Adrenal gland (tissue), 12 donors: ENCODE data around the gene CDH16. TPM values are rescaled to one million over a fixed set of nuclear protein-coding genes. Genes with fewer than 3 reads are reported as not detected.

Source experiments
- DNase-seq, 7 donors: peaks; one replicate each; pipeline ENCODE4 v3.0.0-alpha.2; 2019 to 2020
- H3K27ac ChIP-seq, 5 donors: fragments of 200-600 bp; sonication (generic) in 4 of 5; 1 replicate in 3 of 5; 2 replicates in 2 of 5; pipeline versions ENCODE4 v1.5.1 to v1.8.0; 2016 to 2020; ENCODE audit warnings: mild to moderate bottlenecking in 1 of 5
- H3K27me3 ChIP-seq: fragments of 200-600 bp; 2 replicates; pipeline ENCODE4 v1.8.0; 2021
- H3K36me3 ChIP-seq, 2 donors: fragments of 200-600 bp; replicated peaks in 1 of 2; 1 replicate in 1 of 2; 2 replicates in 1 of 2; pipeline versions ENCODE4 v1.5.1 to v1.8.0; 2018 to 2022
- H3K4me1 ChIP-seq, 2 donors: fragments of 200-600 bp; replicated peaks in 1 of 2; 1 replicate in 1 of 2; 2 replicates in 1 of 2; pipeline versions ENCODE4 v1.5.1 to v1.8.0; 2018 to 2021
- H3K4me3 ChIP-seq, 4 donors: fragments of 200-600 bp; sonication (generic) in 3 of 4; one replicate each; pipeline ENCODE4 v1.5.1; 2016 to 2018
- H3K9me3 ChIP-seq, 3 donors: fragments of 200-600 bp; sonication (generic) in 1 of 3; replicated peaks in 1 of 3; 1 replicate in 2 of 3; 2 replicates in 1 of 3; pipeline versions ENCODE4 v1.5.1 to v1.8.0; 2016 to 2021
- POLR2A ChIP-seq, 2 donors: fragments of 450-650 bp; IDR thresholded peaks; one replicate each; pipeline ENCODE4 v1.6.1; 2017; ENCODE audit warnings: antibody characterized with exemption in 2 of 2, mild to moderate bottlenecking in 2 of 2, moderate library complexity in 1 of 2
- WGBS, 4 donors: extraction: QIAGEN DNeasy Blood & Tissue Kit in 2 of 4; methylation state at CpG; one replicate each; pipeline versions ENCODE4 v1.1.5 to v1.1.7; 2013 to 2017; 5-methylcytosine and 5-hydroxymethylcytosine counted together
- intact Hi-C, 2 donors: fragments of 100-400 bp; cut with DNase I; formaldehyde crosslinking; loops; one replicate each; pipeline versions ENCODE4 v1.14.1 to v1.15.0; 2022 to 2023
- polyA plus RNA-seq, 3 donors: library from polyadenylated mRNA; stranded (reverse); fragments of 200-250 nt in 2 of 3; fragments of 350-450 nt in 1 of 3; fragmentation: Illumina TruSeq in 1 of 3; extraction: RNeasy Lipid Tissue Mini Kit (QIAGEN cat#74804) in 1 of 3; gene quantifications; one replicate each; pipeline ENCODE4 v1.2.3, GENCODE V29; 2013 to 2014
- total RNA-seq, 9 donors: library from RNA; depleted of rRNA in 4 of 9; stranded (reverse); fragments of >200 nt in 4 of 9; fragments of 120-200 nt in 1 of 9; fragmentation: NEBNext Ultra II Directional in 1 of 9; extraction: Animal tissue kit (Norgen Biotek cat#: 25700) in 1 of 9; gene quantifications; one replicate each; pipeline versions ENCODE4 v1.1.0 to v1.2.4, GENCODE V29; 2013 to 2023
- TF ChIP-seq, protein P1 (sequence below), 6 experiments: fragments of 450-650 bp in 4 of 6; fragments of 200-600 bp in 2 of 6; sonication (generic) in 1 of 6; IDR thresholded peaks; 1 replicate in 5 of 6; 2 replicates in 1 of 6; pipeline versions ENCODE4 v1.5.1 to v1.8.0; 2016 to 2021; ENCODE audit warnings: antibody characterized with exemption in 6 of 6, mild to moderate bottlenecking in 2 of 6, moderate library complexity in 1 of 6
- donor health status: healthy with polysubstance abuse.
- donor health status: Bipolar disorder and iron deficiency.
- donor health status: DM: yes; HTN: yes; CAD: no.
- donor health status: DM: no; HTN: no; CAD: no.
- donor health status: DM: no; HTN: no; CAD: no.
- donor health status: DM: yes; HTN: yes; CAD: no.

The CDH16 gene
- total and polyA plus RNA-seq, 12 donors = 0.69 TPM; not detected in 11

DNA sequence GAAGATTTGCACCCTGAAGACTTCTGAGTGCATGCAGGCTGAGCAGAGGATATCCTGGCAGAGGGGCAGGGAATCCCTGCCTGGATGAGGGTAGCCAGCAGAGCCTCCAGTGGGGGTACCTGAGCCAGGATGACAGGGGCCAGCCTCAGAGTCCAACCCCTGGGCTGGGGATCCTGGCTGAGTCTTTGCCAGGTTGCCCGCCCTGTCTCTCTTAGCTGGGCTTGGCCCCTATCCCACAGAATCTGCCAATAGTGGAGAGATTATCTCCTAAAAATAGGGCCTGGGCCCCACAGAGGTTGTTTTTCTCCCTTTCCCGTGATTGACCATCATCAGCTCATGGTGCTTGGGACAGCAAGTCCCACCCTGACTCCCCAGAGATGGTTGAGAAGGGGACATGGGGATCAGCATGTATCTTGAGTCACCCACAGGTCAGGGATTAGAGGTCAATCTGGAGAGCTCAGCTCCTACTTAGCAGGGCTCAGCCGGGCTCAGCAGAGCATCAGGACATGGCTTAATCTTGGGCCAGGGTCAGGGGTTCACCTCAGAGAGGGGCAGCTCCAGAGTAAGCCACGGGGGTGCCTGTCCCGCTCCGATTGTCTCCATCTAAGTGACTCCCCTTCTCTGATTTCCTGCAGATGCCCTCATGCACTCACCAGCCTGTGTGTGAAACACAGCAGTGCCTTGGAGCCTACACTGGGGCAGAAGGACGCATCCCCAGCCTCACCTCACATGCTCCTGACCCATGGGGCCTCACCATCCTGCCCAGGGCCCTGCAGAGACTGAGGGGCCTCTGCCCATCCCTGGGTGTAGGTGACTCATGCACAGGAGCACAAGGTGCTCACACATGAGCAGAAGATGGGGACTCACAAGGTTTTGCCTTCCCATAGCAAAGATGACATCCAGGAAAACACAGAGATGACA is 11.5 kb downstream of the CDH16 start:
- intact Hi-C loops = no loop called here
- no peaks in the 10 kb centered on the region for H3K36me3 ChIP-seq
- no peak overlapping the region for H3K27ac ChIP-seq
- H3K4me3 ChIP-seq = no peak overlapping the region
- H3K27me3 ChIP-seq = no peaks in the 10 kb centered on the region
- no peaks in the 10 kb centered on the region for H3K9me3 ChIP-seq
- peaks cover 0 to 10% of the 10 kb centered on the region in 2 donors for H3K4me1 ChIP-seq
- DNase-seq = no peak
- TF ChIP-seq, protein P1, sequence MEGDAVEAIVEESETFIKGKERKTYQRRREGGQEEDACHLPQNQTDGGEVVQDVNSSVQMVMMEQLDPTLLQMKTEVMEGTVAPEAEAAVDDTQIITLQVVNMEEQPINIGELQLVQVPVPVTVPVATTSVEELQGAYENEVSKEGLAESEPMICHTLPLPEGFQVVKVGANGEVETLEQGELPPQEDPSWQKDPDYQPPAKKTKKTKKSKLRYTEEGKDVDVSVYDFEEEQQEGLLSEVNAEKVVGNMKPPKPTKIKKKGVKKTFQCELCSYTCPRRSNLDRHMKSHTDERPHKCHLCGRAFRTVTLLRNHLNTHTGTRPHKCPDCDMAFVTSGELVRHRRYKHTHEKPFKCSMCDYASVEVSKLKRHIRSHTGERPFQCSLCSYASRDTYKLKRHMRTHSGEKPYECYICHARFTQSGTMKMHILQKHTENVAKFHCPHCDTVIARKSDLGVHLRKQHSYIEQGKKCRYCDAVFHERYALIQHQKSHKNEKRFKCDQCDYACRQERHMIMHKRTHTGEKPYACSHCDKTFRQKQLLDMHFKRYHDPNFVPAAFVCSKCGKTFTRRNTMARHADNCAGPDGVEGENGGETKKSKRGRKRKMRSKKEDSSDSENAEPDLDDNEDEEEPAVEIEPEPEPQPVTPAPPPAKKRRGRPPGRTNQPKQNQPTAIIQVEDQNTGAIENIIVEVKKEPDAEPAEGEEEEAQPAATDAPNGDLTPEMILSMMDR (IDR thresholded peaks at IDR 0.05) = no peak
- no peak for TF ChIP-seq POLR2A (IDR thresholded peaks at IDR 0.05)
- 74 to 83% (median 82%) methylated on average over 2 to 7 of the region's 7 CpGs for WGBS, 4 donors

DNA sequence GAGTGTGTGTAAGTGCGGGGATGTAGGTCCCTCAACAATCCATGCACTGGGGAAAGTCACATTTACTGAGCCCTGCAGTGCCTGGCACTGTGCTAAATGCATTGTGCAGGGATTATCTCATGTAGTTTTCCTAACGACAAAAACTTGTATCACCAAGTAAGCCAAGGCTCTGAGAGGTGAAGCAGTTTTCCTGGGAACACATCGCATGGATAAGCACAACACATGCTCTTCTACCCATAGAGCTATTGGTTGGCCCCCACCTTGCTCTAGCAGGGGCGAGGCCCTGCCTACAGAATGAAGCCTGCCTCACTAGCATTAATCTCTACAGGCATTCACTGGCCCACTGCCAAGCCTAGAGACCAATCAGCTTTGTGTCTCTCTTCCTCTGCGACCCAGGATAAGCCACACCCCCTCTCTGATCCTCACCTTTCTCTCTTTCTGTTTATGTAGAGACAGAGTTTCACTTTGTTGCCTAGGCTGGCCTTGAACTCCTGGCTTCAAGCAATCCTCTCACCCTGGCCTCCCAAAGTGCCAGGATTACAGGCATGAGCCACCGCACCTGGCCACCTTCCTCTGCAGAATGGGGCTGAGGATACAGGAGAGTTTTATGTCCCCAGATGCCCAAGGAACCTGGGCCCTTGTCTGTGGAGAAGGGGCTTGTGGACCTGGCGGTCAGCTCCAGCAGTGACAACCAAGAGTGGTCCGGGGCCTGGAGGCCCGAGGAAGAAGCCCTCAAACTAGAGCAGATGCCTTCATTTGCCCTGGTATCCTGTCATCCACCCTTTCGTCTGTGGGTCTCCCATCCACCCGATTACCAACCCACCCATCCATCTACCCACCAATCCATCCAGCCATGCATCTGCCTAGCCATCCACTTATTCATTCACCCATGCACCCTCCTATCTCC is 12.8 kb downstream of the CDH16 start:
- no peak overlapping the region for H3K27ac ChIP-seq
- H3K27me3 ChIP-seq = no peaks in the 10 kb centered on the region
- no peak for TF ChIP-seq POLR2A (IDR thresholded peaks at IDR 0.05)
- TF ChIP-seq, protein P1 (IDR thresholded peaks at IDR 0.05) = no peak
- no peak overlapping the region for H3K4me3 ChIP-seq
- H3K36me3 ChIP-seq = no peaks in the 10 kb centered on the region
- intact Hi-C loops = no loop called here
- DNase-seq = peak in 5 of 7 donors; percentile 66 to 78 (median 74)
- H3K4me1 ChIP-seq = peaks cover 0 to 10% of the 10 kb centered on the region in 2 donors
- 72 to 84% (median 78%) methylated on average over 10 to 11 of the region's 11 CpGs for WGBS, 4 donors
- H3K9me3 ChIP-seq = no peaks in the 10 kb centered on the region

DNA sequence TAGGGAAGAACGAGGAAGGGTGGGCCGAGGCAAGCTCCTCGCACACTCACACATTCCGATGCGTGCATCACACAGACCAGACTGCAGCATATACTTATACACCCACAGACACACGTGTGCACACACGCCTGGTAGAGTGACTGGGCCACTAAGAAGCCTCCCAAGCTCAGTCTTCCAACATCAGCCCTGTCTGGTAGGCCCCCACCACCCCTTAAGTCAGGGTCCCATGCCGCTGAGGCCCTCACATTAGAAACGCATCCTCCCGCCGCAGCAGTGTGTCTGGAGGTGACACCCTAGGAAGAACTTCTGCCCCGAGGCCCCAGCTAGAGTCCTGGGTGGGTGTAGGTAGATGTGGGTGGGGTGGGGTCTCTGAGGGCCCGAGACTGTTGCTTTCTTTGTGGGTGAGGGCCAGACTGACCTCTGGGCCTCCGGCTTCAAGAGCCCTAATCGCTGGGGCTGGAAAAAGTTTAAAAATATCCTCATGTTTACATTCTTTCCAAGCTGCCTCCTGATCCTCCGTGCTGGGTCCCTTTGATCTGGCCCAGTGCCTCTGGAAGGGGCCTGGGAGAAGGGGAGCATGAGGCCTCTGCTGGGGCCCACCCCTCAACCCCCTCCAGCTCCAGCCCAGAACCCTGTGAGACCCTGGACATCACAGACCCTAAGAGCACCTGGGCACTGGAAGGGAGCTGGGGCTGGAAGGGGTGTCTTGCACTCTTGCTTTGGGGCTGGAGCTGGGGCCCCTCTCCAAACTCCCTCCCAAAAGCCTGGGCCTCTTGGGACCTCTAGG is 13.6 kb downstream of the CDH16 start:
- no peaks in the 10 kb centered on the region for H3K36me3 ChIP-seq
- peaks cover 5 to 15% of the 10 kb centered on the region in 2 donors for H3K4me1 ChIP-seq
- intact Hi-C loops = no loop called here
- H3K9me3 ChIP-seq = no peaks in the 10 kb centered on the region
- 57 to 77% (median 70%) methylated on average over 8 to 16 of the region's 16 CpGs for WGBS, 4 donors
- TF ChIP-seq POLR2A (IDR thresholded peaks at IDR 0.05) = no peak
- TF ChIP-seq, protein P1 (IDR thresholded peaks at IDR 0.05) = no peak
- H3K27me3 ChIP-seq = no peaks in the 10 kb centered on the region
- H3K4me3 ChIP-seq = no peak overlapping the region
- no peak overlapping the region for H3K27ac ChIP-seq
- DNase-seq = no peak
